Epithelial cell of esophagus (primary cell): ENCODE results near the gene EPGN.
A peak's percentile ranks its signal among the peaks of the same experiment; 100 is the strongest.

ENCODE experiments used
- DNase-seq: peaks from one replicate; pipeline ENCODE4 v3.0.0; 2010; ENCODE audit warnings: low read depth
- H3K4me3 ChIP-seq: 2 replicates; pipeline ENCODE4 v1.5.1; 2011; ENCODE audit warnings: mild to moderate bottlenecking, low read length, control low read depth
- TF ChIP-seq, protein P1 (sequence below): IDR thresholded peaks from 2 replicates; pipeline ENCODE4 v1.5.1; 2011; ENCODE audit warnings: low read depth, mild to moderate bottlenecking, low read length, control low read depth, inconsistent platforms; ENCODE audit not compliant: insufficient read depth; ENCODE audit errors: missing control alignments

Gene EPGN

DNA sequence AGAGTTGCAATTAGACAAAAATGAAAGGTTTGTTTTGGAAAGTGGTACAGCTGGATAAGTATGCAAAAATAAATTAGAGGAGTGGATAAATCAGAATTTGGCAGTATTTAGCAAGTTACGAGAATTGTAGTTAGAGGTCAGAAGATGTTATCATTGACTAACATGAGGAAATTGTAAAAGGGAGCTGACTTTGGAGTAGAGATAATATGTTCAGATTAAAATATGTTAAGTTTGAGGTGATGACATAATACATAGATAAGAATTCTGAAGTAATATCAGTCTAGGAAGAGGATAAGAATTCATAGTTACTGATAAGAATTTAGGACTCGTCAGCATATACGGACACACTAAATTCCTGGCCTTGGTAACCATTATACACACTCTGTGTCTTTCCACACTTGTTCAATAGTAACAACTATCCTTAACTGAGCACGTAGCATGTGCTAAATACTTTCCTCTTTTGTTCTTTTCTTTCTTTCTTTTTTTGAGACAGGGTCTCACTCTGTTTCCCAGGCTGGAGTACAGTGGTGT is 4.1 kb upstream of the EPGN start:
- DNase-seq, result no peak
- no peak overlapping the region for H3K4me3 ChIP-seq
- TF ChIP-seq, protein P1, sequence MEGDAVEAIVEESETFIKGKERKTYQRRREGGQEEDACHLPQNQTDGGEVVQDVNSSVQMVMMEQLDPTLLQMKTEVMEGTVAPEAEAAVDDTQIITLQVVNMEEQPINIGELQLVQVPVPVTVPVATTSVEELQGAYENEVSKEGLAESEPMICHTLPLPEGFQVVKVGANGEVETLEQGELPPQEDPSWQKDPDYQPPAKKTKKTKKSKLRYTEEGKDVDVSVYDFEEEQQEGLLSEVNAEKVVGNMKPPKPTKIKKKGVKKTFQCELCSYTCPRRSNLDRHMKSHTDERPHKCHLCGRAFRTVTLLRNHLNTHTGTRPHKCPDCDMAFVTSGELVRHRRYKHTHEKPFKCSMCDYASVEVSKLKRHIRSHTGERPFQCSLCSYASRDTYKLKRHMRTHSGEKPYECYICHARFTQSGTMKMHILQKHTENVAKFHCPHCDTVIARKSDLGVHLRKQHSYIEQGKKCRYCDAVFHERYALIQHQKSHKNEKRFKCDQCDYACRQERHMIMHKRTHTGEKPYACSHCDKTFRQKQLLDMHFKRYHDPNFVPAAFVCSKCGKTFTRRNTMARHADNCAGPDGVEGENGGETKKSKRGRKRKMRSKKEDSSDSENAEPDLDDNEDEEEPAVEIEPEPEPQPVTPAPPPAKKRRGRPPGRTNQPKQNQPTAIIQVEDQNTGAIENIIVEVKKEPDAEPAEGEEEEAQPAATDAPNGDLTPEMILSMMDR, result no peak

DNA sequence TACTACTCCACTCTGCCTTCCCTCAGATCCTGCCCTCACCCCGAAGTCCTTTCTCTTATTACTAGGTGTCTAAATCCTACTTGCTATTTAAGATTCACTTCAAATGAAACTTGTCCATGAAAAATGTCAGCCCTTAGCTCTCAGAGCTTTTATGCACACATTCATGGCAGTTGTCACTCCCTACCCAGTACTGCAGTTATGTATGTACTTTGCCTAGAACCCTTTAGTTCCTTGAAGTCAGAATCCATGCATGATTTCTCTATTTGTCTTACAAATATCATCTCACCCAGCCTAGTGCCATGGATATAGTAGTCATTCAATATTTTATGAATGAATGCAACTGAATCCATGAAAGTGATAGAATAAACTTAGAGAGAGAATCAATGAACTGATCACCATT is 3.3 kb upstream of the EPGN start:
- TF ChIP-seq, protein P1, result no peak
- no peak overlapping the region for H3K4me3 ChIP-seq
- peak; percentile 24 for DNase-seq

DNA sequence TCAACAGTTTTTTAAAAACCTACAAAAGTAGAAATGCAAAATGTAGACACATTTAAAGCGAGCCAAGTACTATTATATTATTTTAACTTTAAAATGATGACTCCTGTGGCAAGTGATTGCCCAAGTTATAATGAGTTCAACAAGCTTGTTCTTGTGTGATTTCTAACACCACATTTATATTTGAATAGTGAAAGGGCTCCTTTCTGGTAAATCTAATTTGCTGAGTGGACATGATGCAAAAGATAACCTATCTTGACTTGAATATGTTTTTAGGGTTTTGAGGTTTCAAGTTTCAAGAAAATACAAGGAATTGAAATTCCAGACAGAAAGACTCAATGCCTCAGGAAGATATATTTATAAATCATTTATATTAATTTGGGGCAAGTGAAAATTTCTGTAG is 1.1 kb upstream of the EPGN start:
- TF ChIP-seq, protein P1, result no peak
- no peak overlapping the region for H3K4me3 ChIP-seq
- no peak for DNase-seq

DNA sequence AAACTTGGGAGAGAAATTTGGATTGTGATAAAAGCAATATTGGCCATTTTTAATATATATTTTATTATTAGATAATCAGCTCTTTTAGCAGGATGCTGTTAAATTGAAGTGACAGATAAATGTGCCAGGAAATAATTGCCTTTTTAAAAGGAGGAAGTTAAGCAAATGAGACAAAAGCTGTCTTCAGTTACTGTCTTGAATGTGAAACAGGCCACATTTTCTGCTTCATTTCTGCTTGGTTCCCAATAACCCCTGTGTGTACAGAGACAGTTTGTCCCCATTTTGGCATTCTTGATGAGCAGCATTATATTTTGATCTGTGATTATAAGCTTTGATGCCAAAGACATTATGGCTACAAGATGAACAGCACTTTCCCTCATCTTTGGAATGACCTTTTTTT is 953 bp downstream of the EPGN start:
- TF ChIP-seq, protein P1, result no peak
- no peak for DNase-seq
- no peak overlapping the region for H3K4me3 ChIP-seq

DNA sequence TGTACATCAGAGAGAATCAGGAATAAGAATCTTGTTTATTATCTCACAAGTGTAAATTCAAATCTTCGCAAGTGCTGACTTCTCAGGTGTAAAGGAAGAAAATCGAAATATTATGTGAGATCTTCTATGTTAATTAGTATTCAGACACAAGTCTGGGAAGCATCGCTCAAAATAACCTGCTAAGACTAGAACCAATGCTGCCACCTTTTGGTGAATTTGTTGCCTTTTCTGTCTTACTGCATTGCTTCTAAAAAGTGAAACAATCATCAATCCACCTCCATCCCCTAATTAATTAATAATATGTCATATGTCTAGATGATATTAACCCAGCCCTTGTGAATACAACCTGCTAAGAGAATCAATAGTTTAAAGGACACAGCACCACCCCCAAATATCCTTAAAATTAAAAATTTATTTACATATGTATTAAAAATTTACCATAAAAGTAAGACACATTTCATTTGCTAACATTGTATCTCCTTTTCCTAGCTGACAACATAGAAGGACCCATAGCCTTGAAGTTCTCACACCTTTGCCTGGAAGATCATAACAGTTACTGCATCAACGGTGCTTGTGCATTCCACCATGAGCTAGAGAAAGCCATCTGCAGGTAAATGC is 3.5 kb downstream of the EPGN start:
- H3K4me3 ChIP-seq, result no peak overlapping the region
- TF ChIP-seq, protein P1, result peak; percentile 72
- DNase-seq, result peak; percentile 77

DNA sequence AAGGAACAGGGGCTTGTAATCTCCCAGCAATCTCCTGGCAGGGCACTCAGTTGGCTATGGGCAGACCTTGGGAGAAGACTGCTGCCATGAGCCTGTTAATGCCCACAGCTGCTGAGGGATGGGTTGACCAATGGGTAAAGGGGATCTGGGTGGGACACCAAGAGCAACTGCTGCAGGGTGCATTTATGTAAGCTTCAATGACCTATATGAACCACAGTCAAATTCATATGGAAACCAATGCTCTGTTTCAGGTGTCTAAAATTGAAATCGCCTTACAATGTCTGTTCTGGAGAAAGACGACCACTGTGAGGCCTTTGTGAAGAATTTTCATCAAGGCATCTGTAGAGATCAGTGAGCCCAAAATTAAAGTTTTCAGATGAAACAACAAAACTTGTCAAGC is 6.1 kb downstream of the EPGN start:
- H3K4me3 ChIP-seq, result no peak overlapping the region
- DNase-seq, result no peak
- TF ChIP-seq, protein P1, result no peak

DNA sequence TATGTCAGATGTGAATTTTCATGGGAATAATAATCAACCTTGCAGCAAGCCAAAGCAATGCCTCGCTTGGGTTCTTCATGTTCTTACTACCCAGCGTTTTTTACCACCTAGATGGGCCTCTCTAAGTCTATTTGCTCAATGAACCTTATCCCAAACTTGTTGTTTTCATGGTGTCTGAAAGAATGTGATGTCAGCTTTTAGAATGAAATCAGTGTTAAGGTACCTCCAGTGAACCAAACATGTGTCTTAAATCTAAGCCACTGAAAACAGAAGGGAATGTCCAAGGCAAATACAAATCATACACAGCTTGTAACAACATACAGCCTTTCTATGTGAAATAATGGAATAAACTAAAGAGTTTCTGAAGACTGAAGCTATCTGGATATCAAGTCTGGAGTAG is 6.7 kb downstream of the EPGN start:
- TF ChIP-seq, protein P1, result no peak
- no peak for DNase-seq
- H3K4me3 ChIP-seq, result no peak overlapping the region
